T-cell (primary cell): ENCODE data around the gene CUBN. TPM values are rescaled to one million over a fixed set of nuclear protein-coding genes. Genes with fewer than 3 reads are reported as not detected.
A peak's percentile ranks its signal among the peaks of the same experiment; 100 is the strongest.

Experiments
- ATAC-seq, 4 experiments: fragments of 200-7000 bp in 3 of 4; fragments of 150-1000 bp in 1 of 4; cut with Tn5 transposase; replicated peaks in 1 of 4; 1 replicate in 3 of 4; 2 replicates in 1 of 4; pipeline ENCODE4 v1.10.0; 2021; ENCODE audit warnings: moderate library complexity in 3 of 4, mild to moderate bottlenecking in 2 of 4, moderate number of reproducible peaks in 1 of 4
- CTCF ChIA-PET, 2 donors: fragments of 300-600 bp; sonication (Branson Sonifier 250); formaldehyde crosslinking; loops; one replicate each; lab custom pipeline; 2022; ENCODE audit warnings: antibody characterized with exemption in 2 of 2; lab: Charles Lee
- POLR2A ChIA-PET, 2 donors: fragments of 300-600 bp; sonication (Branson Sonifier 250); formaldehyde crosslinking; loops; one replicate each; lab custom pipeline; 2022; ENCODE audit warnings: antibody characterized with exemption in 2 of 2; lab: Charles Lee
- DNase-seq, 35 experiments: peaks; one replicate each; pipeline versions ENCODE4 v3.0.0 to v3.0.0-alpha.2; 2013 to 2023
- H3K27ac ChIP-seq: one replicate; pipeline ENCODE4 v1.5.1; 2013; ENCODE audit warnings: low read length
- H3K27me3 ChIP-seq, 2 experiments: replicated peaks in 1 of 2; 1 replicate in 1 of 2; 2 replicates in 1 of 2; pipeline versions ENCODE4 v1.6.1 to v1.7.0; 2013; ENCODE audit warnings: low read length in 1 of 2, mixed read lengths in 1 of 2; ENCODE audit not compliant: control insufficient read depth in 2 of 2, insufficient read depth in 2 of 2; ENCODE audit errors: extremely low read depth in 1 of 2
- H3K36me3 ChIP-seq, 2 donors: 1 replicate in 1 of 2; 2 replicates in 1 of 2; pipeline versions ENCODE4 v1.6.1 to v1.7.0; 2013; ENCODE audit warnings: low read length in 1 of 2; ENCODE audit not compliant: control insufficient read depth in 2 of 2, insufficient read depth in 1 of 2; ENCODE audit errors: extremely low read depth in 1 of 2
- H3K4me1 ChIP-seq, 2 experiments: 1 replicate in 1 of 2; 2 replicates in 1 of 2; pipeline versions ENCODE4 v1.6.1 to v1.7.0; 2013; ENCODE audit warnings: low read length in 2 of 2, mixed read lengths in 1 of 2; ENCODE audit not compliant: insufficient read depth in 2 of 2, control insufficient read depth in 1 of 2; ENCODE audit errors: extremely low read depth in 1 of 2
- H3K4me3 ChIP-seq, 2 donors: 1 replicate in 1 of 2; 2 replicates in 1 of 2; pipeline versions ENCODE4 v1.5.1 to v1.7.0; 2013; ENCODE audit warnings: mild to moderate bottlenecking in 2 of 2, low read length in 1 of 2, moderate library complexity in 1 of 2; ENCODE audit not compliant: control insufficient read depth in 1 of 2; ENCODE audit errors: extremely low read depth in 1 of 2
- H3K9me3 ChIP-seq: 2 replicates; pipeline ENCODE4 v1.7.0; 2013
- H3K27ac Mint-ChIP-seq, 2 donors: one replicate each; pipeline ENCODE4 v1.8.0; 2020 to 2021; ENCODE audit warnings: mild to moderate bottlenecking in 2 of 2, mixed read lengths in 2 of 2
- H3K27me3 Mint-ChIP-seq, 2 donors: one replicate each; pipeline ENCODE4 v1.8.0; 2021 to 2022; ENCODE audit warnings: mixed read lengths in 2 of 2
- H3K36me3 Mint-ChIP-seq: one replicate; pipeline ENCODE4 v1.8.0; 2021; ENCODE audit warnings: mixed read lengths
- H3K4me1 Mint-ChIP-seq, 3 donors: one replicate each; pipeline ENCODE4 v1.8.0; 2020 to 2022; ENCODE audit warnings: mixed read lengths in 3 of 3, mild to moderate bottlenecking in 1 of 3
- H3K4me3 Mint-ChIP-seq, 3 donors: one replicate each; pipeline ENCODE4 v1.8.0; 2020 to 2022; ENCODE audit warnings: mild to moderate bottlenecking in 3 of 3, mixed read lengths in 3 of 3, moderate library complexity in 3 of 3
- H3K9me3 Mint-ChIP-seq, 3 donors: one replicate each; pipeline ENCODE4 v1.8.0; 2020 to 2022; ENCODE audit warnings: mixed read lengths in 3 of 3
- WGBS: methylation state at CpG from one replicate; pipeline ENCODE4 v1.1.5; 2013; ENCODE audit warnings: missing lambda C conversion rate; ENCODE audit not compliant: insufficient coverage; 5-methylcytosine and 5-hydroxymethylcytosine counted together
- total RNA-seq, 35 experiments: library from RNA in 6 of 35; stranded (reverse) in 6 of 35; fragments of 120-200 nt in 1 of 35; gene quantifications; one replicate each; pipeline versions ENCODE4 v1.2.1 to v1.2.4 and lab custom pipeline; 2013 to 2026

Gene CUBN
- total RNA-seq, 5 donors from 2014 or later (not counting 1 experiment from before 2014, with no cell fraction given) = 6.3 to 11.4 (median 8.6) TPM

DNA sequence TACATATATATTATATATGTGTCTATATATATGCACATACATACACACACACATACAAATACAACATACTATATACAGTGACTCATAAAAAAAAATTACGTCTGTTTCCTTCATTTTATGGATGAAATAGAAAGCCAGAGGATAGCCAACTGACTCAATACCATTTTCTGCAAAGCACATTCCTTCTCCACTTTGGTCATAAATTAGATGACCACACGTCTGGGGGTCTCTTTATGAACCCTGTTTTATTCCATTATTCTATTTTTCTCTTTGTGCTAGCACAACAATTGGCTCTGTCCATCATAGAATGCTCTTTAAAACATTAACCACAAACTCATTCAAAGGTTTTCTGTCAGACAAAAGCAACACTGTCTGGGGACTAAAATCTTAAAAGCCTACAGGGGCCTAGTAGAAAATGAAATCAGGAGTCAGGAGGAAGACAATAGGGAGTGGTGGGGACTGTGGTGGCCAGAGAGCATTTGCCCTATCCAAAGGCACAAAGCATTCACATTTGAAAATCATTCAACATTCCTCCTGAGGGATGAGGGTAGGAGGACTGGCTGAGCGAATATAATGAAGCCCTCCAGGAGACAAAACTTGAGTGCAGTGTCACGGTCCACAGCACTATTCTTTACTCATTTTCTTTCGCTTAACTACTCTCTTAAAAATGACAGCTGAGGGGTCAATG lies 4.3 kb downstream of the CUBN start:
- DNase-seq (no peak), ATAC-seq (no peak)
- Histone ChIP-seq H3K9me3 (no peaks in the 10 kb centered on the region), H3K4me1 (no peaks in the 10 kb centered on the region), H3K36me3 (peaks cover 0 to 14% of the 10 kb centered on the region in 2 donors), H3K27ac (no peak overlapping the region), H3K27me3 (no peaks in the 10 kb centered on the region), H3K4me3 (no peak overlapping the region)
- POLR2A ChIA-PET = no interaction called here
- Mint-ChIP-seq H3K4me3 (no peak overlapping the region), H3K27ac (peak overlapping the region in 1 of 2 donors; percentile 4), H3K9me3 (no peaks in the 10 kb centered on the region), H3K27me3 (no peaks in the 10 kb centered on the region), H3K4me1 (peaks cover 0 to 5% (median 0%) of the 10 kb centered on the region in 3 donors), H3K36me3 (peaks cover 49% of the 10 kb centered on the region)
- WGBS = 85% methylated on average over 1 of the region's 5 CpGs
- CTCF ChIA-PET = no interaction called here

DNA sequence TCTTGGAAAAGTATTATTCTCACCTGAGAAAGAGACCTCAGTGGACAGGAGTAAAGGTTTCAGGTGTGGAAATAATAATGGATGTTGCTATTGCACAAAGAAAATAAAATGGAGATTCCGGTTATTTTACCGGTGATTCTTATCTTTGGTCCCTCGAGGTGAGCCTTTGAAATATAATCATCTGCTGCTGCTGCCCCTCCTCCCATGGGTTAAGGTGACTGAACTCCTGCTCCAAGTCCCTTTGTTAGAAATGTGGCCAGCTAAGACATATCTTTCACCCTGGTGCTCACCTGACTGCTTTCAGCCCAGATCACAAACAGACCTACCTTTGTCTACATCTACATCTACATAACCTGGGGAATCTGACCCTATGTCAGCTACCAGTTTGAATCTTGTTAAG lies 5.7 kb downstream of the CUBN start:
- Mint-ChIP-seq H3K9me3 (no peaks in the 10 kb centered on the region), H3K27ac (no peak overlapping the region), H3K36me3 (peaks cover 62% of the 10 kb centered on the region), H3K4me3 (no peak overlapping the region), H3K27me3 (no peaks in the 10 kb centered on the region), H3K4me1 (peaks cover 0 to 5% (median 0%) of the 10 kb centered on the region in 3 donors)
- H3K4me3 ChIP-seq = no peak overlapping the region
- H3K27me3 ChIP-seq = no peaks in the 10 kb centered on the region
- POLR2A ChIA-PET = no interaction called here
- H3K9me3 ChIP-seq = no peaks in the 10 kb centered on the region
- no peaks in the 10 kb centered on the region for H3K4me1 ChIP-seq
- peaks cover 0 to 14% of the 10 kb centered on the region in 2 donors for H3K36me3 ChIP-seq
- CTCF ChIA-PET = no interaction called here
- H3K27ac ChIP-seq = no peak overlapping the region
- ATAC-seq = no peak
- WGBS = no CpG with 5 or more reads among the region's 3 CpGs
- DNase-seq = no peak

DNA sequence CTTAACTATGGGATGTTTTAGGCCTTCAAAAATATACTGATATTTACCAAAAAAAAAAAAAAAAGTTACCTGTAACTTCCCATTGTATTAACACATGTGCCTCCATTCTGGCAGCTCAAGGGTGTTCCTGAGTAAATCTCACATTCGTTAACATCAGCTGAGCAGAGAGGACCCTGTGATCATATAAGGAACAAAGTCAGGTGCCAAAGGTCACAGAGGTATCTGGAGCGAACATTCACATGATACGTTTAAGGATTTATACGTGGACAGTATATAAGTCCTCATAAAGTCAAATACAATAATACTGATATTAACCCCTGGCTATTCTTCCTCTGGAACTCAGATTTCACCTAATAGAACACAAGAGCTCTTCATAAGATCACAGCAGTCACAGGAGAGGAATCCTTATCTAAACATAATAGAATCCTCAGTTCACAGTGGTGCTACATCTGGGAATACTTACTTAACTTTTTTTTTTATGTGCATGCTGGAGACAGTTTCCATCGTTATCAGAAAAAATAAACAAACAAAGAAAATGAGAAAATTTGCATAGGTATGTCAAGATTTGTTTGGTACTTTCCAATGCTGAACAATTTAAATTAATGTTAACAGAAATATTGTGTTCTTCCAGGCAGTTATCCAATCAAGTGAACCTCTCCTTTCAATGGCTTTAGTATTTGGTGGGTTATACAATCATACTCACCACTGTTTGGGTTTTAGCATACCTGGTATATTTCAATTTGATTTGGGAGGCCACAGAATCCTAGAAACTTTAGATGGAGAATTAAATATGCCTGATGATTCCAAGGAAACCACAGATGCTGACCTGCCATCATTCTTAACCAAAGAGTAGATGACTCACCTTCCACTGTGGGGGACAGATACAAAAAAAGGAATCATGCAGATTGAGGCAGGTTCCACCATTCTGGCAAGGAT lies 6.6 kb downstream of the CUBN start:
- no peak overlapping the region for H3K27ac Mint-ChIP-seq
- no peak overlapping the region for H3K4me3 Mint-ChIP-seq
- ChIA-PET CTCF (interaction anchor here in 1 of 2 donors (0.7 kb wide), 1 partner anchor 207 kb away, joined by 4 read pairs; no protein-coding TSS in a partner anchor), POLR2A (interaction anchor here in 1 of 2 donors (0.6 to 0.7 kb wide), 2 partner anchors 59 to 92 kb away, joined by 3 to 5 read pairs; no protein-coding TSS in a partner anchor)
- Histone ChIP-seq H3K27ac (no peak overlapping the region), H3K4me1 (no peaks in the 10 kb centered on the region), H3K9me3 (no peaks in the 10 kb centered on the region), H3K36me3 (peaks cover 0 to 14% of the 10 kb centered on the region in 2 donors), H3K4me3 (no peak overlapping the region), H3K27me3 (no peaks in the 10 kb centered on the region)
- DNase-seq (no peak), ATAC-seq (no peak)
- peaks cover 0 to 5% (median 0%) of the 10 kb centered on the region in 3 donors for H3K4me1 Mint-ChIP-seq
- WGBS = 100% methylated on average over 2 of the region's 5 CpGs
- no peaks in the 10 kb centered on the region for H3K27me3 Mint-ChIP-seq
- H3K36me3 Mint-ChIP-seq = peaks cover 66% of the 10 kb centered on the region
- no peaks in the 10 kb centered on the region for H3K9me3 Mint-ChIP-seq

DNA sequence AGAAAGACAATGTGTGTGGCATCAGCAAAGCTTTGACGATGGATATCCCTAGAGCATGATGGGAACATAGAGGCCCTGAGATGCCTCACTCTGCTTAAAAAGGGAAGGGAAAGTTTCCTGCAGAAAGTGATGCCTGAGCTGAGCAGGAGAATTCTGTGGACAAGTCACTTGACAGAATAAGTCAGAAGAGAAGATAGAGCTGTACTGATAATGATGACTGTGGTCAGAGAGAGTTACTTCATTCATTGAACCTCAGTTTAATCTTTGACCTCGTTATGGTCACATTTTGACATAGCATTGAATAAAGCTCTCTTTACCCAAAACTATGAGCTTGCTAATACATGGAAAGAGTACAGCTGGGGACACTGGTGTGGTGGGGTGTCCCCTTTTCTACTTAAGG lies 7.6 kb downstream of the CUBN start:
- CTCF ChIA-PET = interaction anchor here in 1 of 2 donors (0.7 kb wide), 1 partner anchor 208 kb away, joined by 4 read pairs; no protein-coding TSS in a partner anchor
- Mint-ChIP-seq H3K4me1 (peaks cover 0 to 5% (median 0%) of the 10 kb centered on the region in 3 donors), H3K27ac (peak overlapping the region in 1 of 2 donors; percentile 8), H3K9me3 (no peaks in the 10 kb centered on the region), H3K4me3 (no peak overlapping the region), H3K36me3 (peaks cover 69% of the 10 kb centered on the region), H3K27me3 (no peaks in the 10 kb centered on the region)
- DNase-seq (no peak), ATAC-seq (no peak)
- POLR2A ChIA-PET = interaction anchor here in 1 of 2 donors (0.7 kb wide), 1 partner anchor 91 kb away, joined by 5 read pairs; no protein-coding TSS in a partner anchor
- Histone ChIP-seq H3K4me1 (no peaks in the 10 kb centered on the region), H3K9me3 (no peaks in the 10 kb centered on the region), H3K36me3 (peaks cover 0 to 14% of the 10 kb centered on the region in 2 donors), H3K27me3 (no peaks in the 10 kb centered on the region), H3K4me3 (no peak overlapping the region), H3K27ac (no peak overlapping the region)
- 90% methylated on average over 1 of the region's 2 CpGs for WGBS

DNA sequence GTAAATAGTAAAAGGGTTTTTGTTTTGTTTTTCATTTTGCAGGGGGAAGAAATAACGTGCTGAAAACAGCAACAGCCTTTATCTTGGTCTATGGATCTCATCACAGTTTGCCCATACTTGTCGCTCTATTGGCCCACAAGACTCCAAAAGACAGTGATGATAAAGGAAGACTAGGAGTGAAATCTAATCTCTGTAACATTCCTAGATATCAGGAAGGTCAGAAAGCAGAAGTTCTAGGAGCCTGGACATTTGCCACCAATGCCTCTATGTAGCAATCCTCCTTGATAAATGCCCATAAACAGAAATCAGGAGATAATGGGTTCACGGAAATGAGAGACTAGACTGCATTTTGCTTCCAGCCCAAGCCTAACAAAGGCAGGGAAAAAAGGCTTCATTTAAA lies 8.9 kb downstream of the CUBN start:
- H3K27me3 Mint-ChIP-seq = no peaks in the 10 kb centered on the region
- H3K4me1 Mint-ChIP-seq = peaks cover under 1 to 1% (median 1%) of the 10 kb centered on the region in 3 donors
- no peak overlapping the region for H3K27ac ChIP-seq
- H3K4me3 Mint-ChIP-seq = no peak overlapping the region
- WGBS = 100% methylated on average over 1 of the region's 3 CpGs
- ChIA-PET CTCF (no interaction called here), POLR2A (no interaction called here)
- ATAC-seq = no peak
- H3K9me3 Mint-ChIP-seq = no peaks in the 10 kb centered on the region
- H3K36me3 ChIP-seq = peaks cover 0 to 14% of the 10 kb centered on the region in 2 donors
- H3K4me3 ChIP-seq = no peak overlapping the region
- H3K4me1 ChIP-seq = no peaks in the 10 kb centered on the region
- H3K9me3 ChIP-seq = no peaks in the 10 kb centered on the region
- H3K27me3 ChIP-seq = no peaks in the 10 kb centered on the region
- peaks cover 72% of the 10 kb centered on the region for H3K36me3 Mint-ChIP-seq
- no peak for DNase-seq
- no peak overlapping the region for H3K27ac Mint-ChIP-seq

DNA sequence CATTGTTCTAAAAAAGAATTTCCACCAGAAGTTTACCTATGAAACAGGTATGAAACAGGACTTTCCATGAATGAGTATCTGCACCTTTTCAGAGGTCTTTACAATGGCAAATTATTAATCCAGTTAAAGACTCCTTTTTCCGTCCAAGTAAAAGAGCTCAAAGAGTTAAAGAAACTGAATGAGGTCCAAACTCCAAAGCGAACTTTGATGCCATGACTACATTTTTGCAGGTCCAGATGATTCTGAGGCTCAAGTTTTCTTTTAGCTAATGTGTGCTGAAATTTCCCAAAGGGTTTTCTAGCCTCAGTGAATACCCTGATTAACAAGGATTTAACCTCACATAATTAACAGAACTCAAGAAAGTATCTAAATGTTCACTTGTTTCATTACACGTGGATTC lies 9.8 kb downstream of the CUBN start:
- Histone ChIP-seq H3K36me3 (peaks cover 0 to 14% of the 10 kb centered on the region in 2 donors), H3K27me3 (no peaks in the 10 kb centered on the region), H3K4me1 (peaks cover 0 to 4% of the 10 kb centered on the region in 2 experiments), H3K27ac (no peak overlapping the region), H3K9me3 (no peaks in the 10 kb centered on the region), H3K4me3 (no peak overlapping the region)
- 94% methylated on average over 2 of the region's 3 CpGs for WGBS
- H3K4me1 Mint-ChIP-seq = peaks cover 6 to 8% (median 7%) of the 10 kb centered on the region in 3 donors
- H3K36me3 Mint-ChIP-seq = peaks cover 73% of the 10 kb centered on the region
- ChIA-PET POLR2A (no interaction called here), CTCF (no interaction called here)
- no peaks in the 10 kb centered on the region for H3K27me3 Mint-ChIP-seq
- DNase-seq (no peak), ATAC-seq (no peak)
- no peaks in the 10 kb centered on the region for H3K9me3 Mint-ChIP-seq
- no peak overlapping the region for H3K4me3 Mint-ChIP-seq
- no peak overlapping the region for H3K27ac Mint-ChIP-seq
